NAMALWA (cell line): ENCODE data around the gene ZNF292.
"Not testable (repeated sequence)": the region's sequence is repeated elsewhere in the genome, so short reads cannot be mapped to it uniquely, and the experiment has no call there.

Experiments used
- DNase-seq: peaks from one replicate; pipeline ENCODE4 v3.0.0-alpha.2; 2015; ENCODE audit warnings: low spot score

Gene ZNF292

GRCh38 chr6:87154993-87155841 is at the start of gene ZNF292:
Gene ZNF292, plus strand, starts transcription at chr6:87155565. Its CDS starts 27 bp downstream, at chr6:87155592.
- peak; percentile 98 for DNase-seq

GRCh38 chr6:87105823-87106222 is 49.5 kb upstream of the ZNF292 start:
- no peak for DNase-seq

DNA sequence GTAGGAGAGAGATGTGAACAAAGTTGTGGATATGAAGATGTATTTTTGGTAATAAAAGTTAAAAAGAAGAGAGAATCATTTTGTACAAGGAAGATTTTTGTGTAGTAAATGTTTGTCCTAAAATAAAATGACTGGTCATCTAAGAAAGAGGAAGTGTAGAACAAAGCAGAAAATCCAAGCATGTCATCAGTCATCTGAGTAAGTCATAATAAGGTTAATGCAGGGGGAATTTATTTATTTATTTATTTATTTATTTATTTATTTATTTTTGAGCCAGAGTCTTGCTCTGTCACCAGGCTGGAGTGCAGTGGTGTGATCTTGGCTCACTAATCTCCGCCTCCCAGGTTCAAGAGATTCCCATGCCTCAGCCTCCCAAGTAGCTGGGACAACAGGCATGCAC is 44.7 kb upstream of the ZNF292 start:
- DNase-seq, result no peak

DNA sequence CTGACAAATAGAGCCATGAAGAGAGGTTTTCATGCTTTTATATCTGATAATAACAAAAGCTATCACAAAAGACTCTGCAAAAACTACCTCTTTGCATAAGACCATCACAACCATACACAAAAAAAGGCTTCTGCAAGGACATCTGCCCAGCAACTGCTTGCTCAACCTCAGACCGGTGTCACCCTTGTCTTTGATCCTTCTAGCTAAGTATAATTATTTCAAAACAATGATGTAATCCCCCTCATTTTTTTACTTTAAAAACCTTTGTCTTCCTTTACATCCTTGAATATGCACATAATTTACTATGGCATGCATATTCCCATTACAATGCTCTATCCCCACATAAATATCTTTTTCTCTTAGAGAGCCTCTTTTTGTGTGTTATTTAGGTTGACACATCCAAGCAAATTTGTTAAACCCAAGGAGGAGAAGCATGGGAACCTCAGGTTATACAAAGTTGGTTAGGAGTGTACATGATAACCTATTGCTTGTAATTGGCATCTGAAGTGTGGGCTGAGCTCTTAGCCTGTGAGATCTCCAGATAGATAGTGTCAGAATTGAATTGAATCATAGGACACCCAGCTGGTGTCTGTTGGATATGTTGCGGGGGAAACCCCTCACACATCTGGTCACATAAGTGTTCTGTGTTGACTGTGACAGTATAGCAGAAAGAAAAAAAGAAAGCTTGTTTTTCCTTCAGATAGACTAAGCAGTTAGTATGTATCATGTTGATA is 39.8 kb upstream of the ZNF292 start:
- peak; percentile 4 for DNase-seq

- DNase-seq, result no peak
Observed at GRCh38 chr6:87116922-87117321, 38.4 kb upstream of the ZNF292 start.

DNA sequence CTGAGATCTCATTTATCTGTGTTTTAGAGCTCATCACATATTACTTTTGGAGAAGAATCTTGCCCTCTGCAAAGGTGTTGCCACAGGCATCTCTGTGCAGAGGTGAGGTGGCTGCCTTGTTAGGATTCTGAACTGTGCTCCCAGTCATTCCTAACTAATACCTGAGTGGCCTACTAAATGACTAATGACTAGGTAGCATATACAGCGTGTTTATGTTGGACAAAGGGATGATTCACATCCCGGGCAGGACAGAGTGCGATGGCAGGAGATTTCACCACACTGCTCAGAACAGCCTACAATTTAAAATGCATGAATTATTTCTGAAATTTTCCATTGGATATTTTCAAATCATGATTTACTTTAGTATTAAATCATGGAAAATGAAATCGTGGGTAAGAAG is 37.3 kb upstream of the ZNF292 start:
- DNase-seq, result no peak

- no peak for DNase-seq
Observed at GRCh38 chr6:87122477-87122876, 32.9 kb upstream of the ZNF292 start.

- DNase-seq, result no peak
Observed at GRCh38 chr6:87124074-87124473, 31.3 kb upstream of the ZNF292 start.

DNA sequence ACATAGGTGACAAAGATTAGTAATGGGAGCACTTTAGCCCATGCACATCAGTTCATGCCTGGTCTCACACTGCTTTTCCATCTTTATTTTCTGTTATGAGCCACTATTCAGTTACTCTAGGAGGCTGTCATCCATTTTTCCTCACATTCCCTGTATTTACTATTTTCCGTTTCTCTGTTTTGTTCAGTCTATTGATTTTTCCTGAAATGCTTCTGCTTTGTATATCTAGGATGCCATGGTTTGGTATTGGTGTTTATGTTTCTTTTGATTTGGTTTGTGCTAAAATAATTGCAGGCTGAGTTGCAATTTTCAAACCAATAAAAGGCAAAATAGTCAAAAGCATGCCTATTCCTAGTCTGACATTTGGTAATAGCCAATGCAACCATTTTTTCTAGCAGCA is 28.9 kb upstream of the ZNF292 start:
- DNase-seq, result no peak

DNA sequence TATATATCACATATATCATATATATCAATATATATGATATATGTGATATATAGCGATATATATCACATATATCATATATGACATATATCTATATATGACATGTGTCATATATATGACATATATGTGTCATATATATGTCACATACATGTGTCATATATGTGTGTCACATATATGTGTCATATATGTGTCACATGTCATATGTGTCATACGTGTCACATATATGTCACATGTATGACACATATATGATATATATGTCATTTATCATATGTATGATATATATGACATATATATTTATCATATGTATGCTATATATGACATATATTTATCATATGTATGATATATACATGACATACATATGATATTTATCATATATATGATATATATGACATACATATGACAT is 27.6 kb upstream of the ZNF292 start:
- DNase-seq, result no peak

GRCh38 chr6:87136963-87137362 is 18.4 kb upstream of the ZNF292 start:
- DNase-seq, result no peak

DNA sequence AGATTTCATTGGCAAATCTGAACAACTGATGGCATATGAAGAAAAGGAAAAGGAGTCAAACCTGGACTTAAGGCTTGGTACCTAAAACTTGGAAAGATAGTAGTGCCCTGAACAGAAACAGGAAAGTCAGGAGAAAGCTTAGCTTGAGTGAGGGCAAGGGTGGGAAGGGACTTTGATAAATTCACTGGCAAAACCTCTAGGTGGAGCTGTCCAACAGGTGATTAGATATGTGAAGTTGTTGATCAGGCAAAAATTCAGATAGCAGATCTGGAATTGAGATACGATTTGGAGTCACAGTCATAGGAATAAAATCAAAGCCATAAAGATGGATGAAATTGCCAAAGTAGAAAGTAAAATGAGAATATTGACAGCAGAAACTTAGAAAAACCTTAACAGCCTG is 16.1 kb upstream of the ZNF292 start:
- DNase-seq, result peak; percentile 72

- not testable (repeated sequence) for DNase-seq
Observed at GRCh38 chr6:87139927-87140326, 15.4 kb upstream of the ZNF292 start.

DNA sequence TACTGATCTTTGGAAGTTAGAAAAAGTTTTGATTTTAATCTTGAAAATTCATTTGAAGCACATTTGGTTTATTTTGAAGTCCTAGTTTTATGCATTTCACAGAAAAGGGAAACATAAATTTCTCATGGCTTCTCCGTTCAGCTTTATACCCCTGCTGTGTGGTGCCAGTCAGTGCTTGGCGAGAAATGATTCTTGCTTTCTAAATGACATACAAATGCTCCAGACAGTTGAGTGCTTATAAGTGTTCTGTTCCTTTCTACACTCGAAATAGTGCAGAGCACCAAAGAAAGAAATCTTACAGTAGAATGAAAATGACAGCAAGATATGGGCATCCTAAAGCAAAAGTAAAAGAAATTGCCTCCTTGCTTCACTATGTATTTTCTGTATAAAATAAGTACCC is 9.0 kb upstream of the ZNF292 start:
- no peak for DNase-seq

GRCh38 chr6:87150406-87150805 is 5.0 kb upstream of the ZNF292 start:
- no peak for DNase-seq

- no peak for DNase-seq
Observed at GRCh38 chr6:87151471-87151780, 3.9 kb upstream of the ZNF292 start.

DNA sequence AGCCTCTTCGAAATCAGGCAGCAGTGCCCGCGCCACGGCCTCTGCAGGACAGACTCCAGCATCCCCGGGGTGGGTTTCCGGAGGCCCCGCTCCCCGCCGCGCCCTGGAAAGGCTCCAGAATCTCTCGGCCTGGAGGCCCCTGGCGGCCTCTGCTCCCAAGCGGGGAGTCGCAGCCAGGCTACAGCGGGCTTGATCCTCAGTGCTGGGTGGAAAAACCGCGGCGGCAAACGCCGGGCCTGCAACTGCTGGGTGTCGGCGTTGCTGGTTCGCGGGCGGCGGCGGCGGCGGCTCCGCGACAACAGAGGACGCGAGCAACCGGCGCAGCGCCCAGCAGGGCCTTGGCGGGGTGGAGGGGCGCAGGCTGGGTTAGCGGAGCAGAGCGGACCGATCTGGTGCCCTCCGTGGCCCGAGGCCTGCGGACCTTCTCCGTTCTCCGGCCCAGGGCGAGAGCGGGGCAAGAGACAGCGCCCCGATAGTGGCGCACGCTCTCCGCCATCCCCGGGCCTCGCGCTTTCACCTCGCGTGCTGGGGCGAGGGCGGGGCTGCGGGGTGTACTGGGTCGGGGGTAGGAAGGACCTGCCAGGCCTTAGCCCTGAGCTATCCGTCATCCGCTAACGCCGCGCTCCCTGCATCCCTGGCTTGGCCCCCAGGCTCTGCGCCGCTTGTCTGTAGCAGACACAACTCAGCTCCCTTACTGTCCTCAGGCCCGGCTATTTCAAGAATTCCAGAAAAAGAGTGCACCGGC is 3.4 kb upstream of the ZNF292 start:
- DNase-seq, result no peak

- no peak for DNase-seq
Observed at GRCh38 chr6:87152526-87152955, 2.8 kb upstream of the ZNF292 start.

- no peak for DNase-seq
Observed at GRCh38 chr6:87154641-87154992, 748 bp upstream of the ZNF292 start.

GRCh38 chr6:87155842-87156815 is 764 bp downstream of the ZNF292 start:
- peak; percentile 55 for DNase-seq

DNA sequence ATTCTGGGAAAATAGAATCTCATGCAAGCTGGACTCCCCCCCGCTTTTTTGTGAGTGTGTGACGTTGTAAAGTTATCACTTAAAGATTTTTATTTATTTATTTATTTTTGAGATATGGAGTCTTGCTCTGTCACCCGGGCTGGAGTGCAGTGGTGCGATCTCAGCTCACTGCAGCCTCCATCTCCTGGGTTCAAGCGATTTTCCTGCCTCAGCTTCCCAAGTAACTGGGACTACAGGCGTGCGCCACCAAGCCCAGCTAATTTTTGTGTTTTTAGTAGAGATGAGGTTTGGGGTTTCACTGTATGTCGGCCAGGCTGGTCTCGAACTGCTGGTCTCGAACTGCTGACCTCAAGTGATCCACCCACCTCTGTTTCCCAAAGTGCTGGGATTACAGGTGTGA is 2.2 kb downstream of the ZNF292 start:
- DNase-seq, result not testable (repeated sequence)

DNA sequence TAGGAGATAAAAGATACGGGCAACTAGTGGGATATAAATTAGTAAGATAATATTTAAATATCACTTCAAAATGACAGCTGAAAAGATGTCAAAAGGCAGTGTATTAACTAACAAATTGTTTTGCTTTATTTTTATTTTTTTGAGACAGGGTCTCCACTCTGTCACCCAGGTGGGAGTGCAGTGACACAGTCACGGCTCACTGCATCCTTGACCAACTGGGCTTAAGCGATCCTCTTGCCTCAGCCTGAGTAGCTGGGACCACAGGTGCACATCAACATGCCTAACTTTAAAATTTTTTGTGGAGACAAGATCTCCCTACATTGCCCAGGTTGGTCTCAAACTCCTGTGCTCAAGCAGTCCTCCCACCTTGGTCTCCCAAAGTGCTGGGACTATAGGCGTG is 5.9 kb downstream of the ZNF292 start:
- DNase-seq, result no peak
